GM12878 (cell line): ENCODE results near the gene BIVM. TPM values are rescaled to one million over a fixed set of nuclear protein-coding genes. Genes with fewer than 3 reads are reported as not detected.

Source experiments
- ATAC-seq: fragments of 200-7000 bp; cut with Tn5 transposase; 3 replicates; pipeline ENCODE4 v1.9.1; 2020; ENCODE audit warnings: mild to moderate bottlenecking, moderate library complexity
- BruUV-seq: library from RNA; stranded (reverse); fragments of 400-500 nt; replicated peaks from 2 replicates; lab custom pipeline; 2021; lab: Mats Ljungman, UMichigan
- CTCF ChIA-PET: fragments of 300-600 bp; sonication (Branson Sonifier 250); formaldehyde crosslinking; extraction: SDS; loops from one replicate; lab custom pipeline; 2021; ENCODE audit warnings: inconsistent platforms; lab: Yijun Ruan, JAX
- POLR2A ChIA-PET: fragments of 350-600 bp; formaldehyde crosslinking; extraction: SDS; loops from one replicate; lab custom pipeline; 2021; ENCODE audit warnings: inconsistent platforms; lab: Charles Lee
- RAD21 ChIA-PET: fragments of 300-600 bp; sonication (Branson Sonifier 250); formaldehyde crosslinking; loops from one replicate; lab custom pipeline; 2023; ENCODE audit warnings: antibody characterized with exemption; ENCODE audit not compliant: unreplicated experiment; lab: Charles Lee
- SMC1A ChIA-PET: fragments of 300-600 bp; sonication (Branson Sonifier 250); formaldehyde crosslinking; loops from one replicate; lab custom pipeline; 2023; ENCODE audit not compliant: unreplicated experiment, uncharacterized antibody; lab: Charles Lee
- DNase-seq: peaks from one replicate; pipeline ENCODE4 v3.0.0-alpha.2; 2011; ENCODE audit warnings: low read depth, low spot score
- FAIRE-seq: peaks from 3 replicates; lab custom pipeline; 2011; peaks lifted over from hg19 to GRCh38; lab: Jason Lieb, UNC
- H2AFZ ChIP-seq: 2 replicates; pipeline ENCODE4 v1.6.0; 2011; ENCODE audit warnings: low read depth, low read length, control low read depth; ENCODE audit not compliant: control insufficient read depth
- H3K27ac ChIP-seq: 2 replicates; pipeline ENCODE4 v1.5.1; 2011; ENCODE audit warnings: control low read depth; ENCODE audit not compliant: control insufficient read depth, insufficient read depth
- H3K27me3 ChIP-seq, 2 experiments: replicated peaks in 1 of 2; 2 replicates each; pipeline versions ENCODE4 v1.6.0 to v1.6.1; 2011; ENCODE audit warnings: low read length in 1 of 2; ENCODE audit not compliant: control insufficient read depth in 2 of 2, insufficient read depth in 2 of 2
- H3K36me3 ChIP-seq, 2 experiments: 2 replicates each; pipeline ENCODE4 v1.5.1; 2011; ENCODE audit warnings: low read length in 1 of 2; ENCODE audit not compliant: control insufficient read depth in 2 of 2, insufficient read depth in 2 of 2
- H3K4me1 ChIP-seq: 2 replicates; pipeline ENCODE4 v1.6.1; 2011; ENCODE audit warnings: mild to moderate bottlenecking, low read length, moderate library complexity, mixed read lengths; ENCODE audit not compliant: control insufficient read depth, insufficient read depth
- H3K4me2 ChIP-seq: 2 replicates; pipeline ENCODE4 v1.6.0; 2011; ENCODE audit warnings: control low read depth; ENCODE audit not compliant: control insufficient read depth, insufficient read depth
- H3K4me3 ChIP-seq: fragments of 200-600 bp; sonication (generic); 2 replicates; pipeline ENCODE4 v1.5.1; 2016
- H3K79me2 ChIP-seq: 2 replicates; pipeline ENCODE4 v1.6.0; 2011; ENCODE audit warnings: low read length; ENCODE audit not compliant: control insufficient read depth, insufficient read depth
- H3K9ac ChIP-seq: 2 replicates; pipeline ENCODE4 v1.8.0; 2011; ENCODE audit warnings: low read length, control low read depth, mixed read lengths; ENCODE audit not compliant: control insufficient read depth, insufficient read depth
- H3K9me3 ChIP-seq: replicated peaks from 3 replicates; pipeline ENCODE4 v1.5.1; 2011; ENCODE audit warnings: mild to moderate bottlenecking, low read length; ENCODE audit not compliant: control insufficient read depth, insufficient read depth
- H4K20me1 ChIP-seq: 2 replicates; pipeline ENCODE4 v1.6.0; 2011; ENCODE audit not compliant: control insufficient read depth, insufficient read depth
- E2F8 ChIP-seq: fragments of 450-650 bp; IDR thresholded peaks from 2 replicates; pipeline ENCODE4 v1.6.1; 2018; ENCODE audit warnings: mild to moderate bottlenecking, low read depth, moderate library complexity; ENCODE audit not compliant: partially characterized antibody
- ESRRA ChIP-seq: IDR thresholded peaks from 2 replicates; pipeline ENCODE4 v1.6.1; 2012; ENCODE audit warnings: mild to moderate bottlenecking, low read length, improper control_type of control experiment
- FOXM1 ChIP-seq: IDR thresholded peaks from 2 replicates; pipeline ENCODE4 v1.6.1; 2012; ENCODE audit warnings: low read depth, mild to moderate bottlenecking, inconsistent platforms, low read length, moderate library complexity
- IKZF1 ChIP-seq: fragments of 450-650 bp; conservative IDR thresholded peaks from 2 replicates; pipeline ENCODE4 v1.6.1; 2017; ENCODE audit warnings: antibody characterized with exemption, mild to moderate bottlenecking
- MLLT1 ChIP-seq: fragments of 450-650 bp; IDR thresholded peaks from 2 replicates; pipeline ENCODE4 v1.6.1; 2016; ENCODE audit warnings: mild to moderate bottlenecking
- NBN ChIP-seq: fragments of 450-650 bp; IDR thresholded peaks from 2 replicates; pipeline ENCODE4 v1.6.1; 2016
- NR2F1 ChIP-seq: fragments of 450-650 bp; conservative IDR thresholded peaks from 2 replicates; pipeline ENCODE4 v1.6.1; 2017; ENCODE audit warnings: mild to moderate bottlenecking
- SMC3 ChIP-seq: IDR thresholded peaks from 2 replicates; pipeline ENCODE4 v1.6.1; 2011; ENCODE audit warnings: low read length, improper control_type of control experiment, borderline replicate concordance
- TAF1 ChIP-seq: IDR thresholded peaks from 2 replicates; pipeline ENCODE4 v1.6.1; 2011; ENCODE audit warnings: mild to moderate bottlenecking, low read depth, low read length, borderline replicate concordance
- WGBS: methylation state at CpG from one replicate; pipeline ENCODE4 v1.1.6; 2016; ENCODE audit warnings: low lambda C conversion rate; ENCODE audit not compliant: insufficient replicate concordance, insufficient coverage; ENCODE audit errors: missing lambda C conversion rate; 5-methylcytosine and 5-hydroxymethylcytosine counted together
- in situ Hi-C: fragments of 300-500 bp; cut with MboI; formaldehyde crosslinking; loops from 9 replicates; pipeline ENCODE4 v1.14.3; 2018; ENCODE audit warnings: mixed read lengths
- intact Hi-C: fragments of 100-400 bp; cut with micrococcal nuclease; formaldehyde crosslinking; loops from one replicate; pipeline ENCODE4 v1.14.2; 2022; ENCODE audit not compliant: unreplicated experiment
- polyA plus RNA-seq, 11 experiments: library from polyadenylated mRNA; depleted of rRNA in 4 of 11; unstranded in 6 of 11; stranded (reverse) in 5 of 11; fragments of >200 nt; fragmentation: Nextera tagmentation in 4 of 11; fragmentation: Illumina TruSeq in 1 of 11; extraction: Ambion mirVana in 4 of 11; extraction: Trizol in 1 of 11; gene quantifications; 1 replicate in 1 of 11; 2 replicates in 10 of 11; pipeline versions ENCODE4 v1.2.1 to v1.2.3, GENCODE V29; 2011 to 2016; ENCODE audit warnings: inconsistent platforms in 2 of 11, missing spikeins in 2 of 11, low read depth in 1 of 11
- total RNA-seq, 4 experiments: library from RNA; depleted of rRNA in 3 of 4; stranded (reverse); fragments of >200 nt in 3 of 4; fragmentation: Illumina TruSeq in 1 of 4; extraction: Trizol in 1 of 4; gene quantifications; 2 replicates each; pipeline versions ENCODE4 v1.2.1 to v1.2.3, GENCODE V29; 2013 to 2021

Gene BIVM
- total and polyA plus RNA-seq, 10 of the 15 experiments (the other 5 are each of a cell fraction or from before 2014, with no cell fraction given): 3.4 to 20.1 (median 14.1) TPM

GRCh38 chr13:102847272-102848234 is 48.6 kb downstream of the BIVM start (continued):
- no peak for TF ChIP-seq E2F8
- 0 out of 2 replicates have a peak, but pooled peaks have one; percentile 35 for TF ChIP-seq NR2F1
- TF ChIP-seq IKZF1: no peak
- peak; percentile 56; the same call in 1 of the 2 replicates for TF ChIP-seq SMC3
- no peak for TF ChIP-seq NBN
- 0 out of 2 replicates have a peak, but pooled peaks have one; percentile 32 for TF ChIP-seq FOXM1

- SMC1A ChIA-PET: interaction anchor here (0.9 to 2.2 kb wide), 7 partner anchors 21 to 270 kb away, joined by 3 to 15 read pairs (median 5); no protein-coding TSS in a partner anchor
Observed at GRCh38 chr13:102848956-102849355, 50.0 kb downstream of the BIVM start.

More at GRCh38 chr13:102848956-102849355, 50.0 kb downstream of the BIVM start:
- no peak overlapping the region for H3K9ac ChIP-seq
- in situ Hi-C loops: loop anchor here (5.0 kb wide), 1 partner anchor 252 kb away; the partner anchor contains the start of gene TPP2
- POLR2A ChIA-PET: interaction anchor here (4.8 kb wide), 1 partner anchor 255 kb away, joined by 81 read pairs; the partner anchor contains the start of gene TPP2
- no peaks in the 10 kb centered on the region for H3K27me3 ChIP-seq
- H3K36me3 ChIP-seq: peaks cover 0 to 5% of the 10 kb centered on the region in 2 experiments; a peak in 2 of 4 replicates
- no peak for TF ChIP-seq ESRRA
- TF ChIP-seq MLLT1: peak; percentile 86
- TF ChIP-seq TAF1: no peak
- TF ChIP-seq, all 136 proteins: peak for 1
- Histone ChIP-seq H3K9me3 (no peaks in the 10 kb centered on the region), H2AFZ (no peak overlapping the region), H3K79me2 (peaks cover 51% of the 10 kb centered on the region), H3K4me2 (no peak overlapping the region), H4K20me1 (no peaks in the 10 kb centered on the region), H3K4me3 (no peak overlapping the region), H3K27ac (no peak overlapping the region), H3K4me1 (peaks cover 3% of the 10 kb centered on the region; the same call in 1 of the 2 replicates)
- DNase-seq: no peak
- no TSS peak for BruUV-seq
- 97% methylated on average over 6 of the region's 6 CpGs for WGBS
- CTCF ChIA-PET: interaction anchor here (1.6 to 5.4 kb wide), 7 partner anchors 21 to 271 kb away, joined by 6 to 106 read pairs (median 11); partner anchors contain the start of gene TPP2
- RAD21 ChIA-PET: interaction anchor here (1.1 to 1.7 kb wide), 2 partner anchors 253 to 258 kb away, joined by 3 to 6 read pairs; no protein-coding TSS in a partner anchor
- FAIRE-seq: no peak
- ATAC-seq: no peak
- intact Hi-C loops: loop anchor here (5.0 kb wide), 1 partner anchor 197 kb away; no protein-coding TSS in a partner anchor
